Hippocampal formation (tissue), 2 donors: Measurements from ENCODE around the gene CENPN.
A peak's percentile ranks its signal among the peaks of the same experiment; 100 is the strongest.

Experiments
- DNase-seq, 2 donors: peaks; one replicate each; lab custom pipeline; 2025; lab: John Stamatoyannopoulos, UW

CENPN gene

GRCh38 chr16:80991792-80992430 is 15.1 kb upstream of the CENPN start:
- DNase-seq: no peak

DNA sequence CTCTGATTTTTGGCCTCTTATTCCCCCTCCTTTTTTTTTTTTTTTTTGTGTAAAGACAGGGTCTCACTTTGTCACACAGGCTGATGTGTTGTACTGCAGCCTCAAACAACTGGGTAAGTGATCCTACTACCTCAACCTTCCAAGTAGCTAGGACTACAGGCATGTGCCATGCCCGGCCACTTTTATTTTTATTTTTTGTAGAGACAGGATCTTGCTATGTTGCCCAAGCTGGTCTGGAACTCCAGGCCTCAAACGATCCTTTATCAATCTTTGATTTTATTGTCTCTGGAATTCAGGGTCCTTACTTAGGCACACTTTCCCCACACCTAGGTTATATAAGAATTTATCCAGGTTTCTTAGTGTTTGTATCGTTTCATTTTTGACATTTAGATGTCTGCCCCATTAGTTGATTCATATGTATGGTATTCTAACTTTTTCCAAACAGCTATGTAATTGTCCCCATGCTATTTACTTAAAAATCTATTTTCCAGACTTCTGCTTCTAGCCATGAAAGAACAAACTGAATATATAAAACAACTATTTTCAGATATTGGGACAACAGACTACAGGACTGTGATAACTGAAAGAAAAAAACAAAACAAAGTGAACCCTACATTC is 14.2 kb upstream of the CENPN start:
- DNase-seq: no peak

- peak; percentile 7 to 25 for DNase-seq
Observed at GRCh38 chr16:80993307-80993706, 13.7 kb upstream of the CENPN start.

DNA sequence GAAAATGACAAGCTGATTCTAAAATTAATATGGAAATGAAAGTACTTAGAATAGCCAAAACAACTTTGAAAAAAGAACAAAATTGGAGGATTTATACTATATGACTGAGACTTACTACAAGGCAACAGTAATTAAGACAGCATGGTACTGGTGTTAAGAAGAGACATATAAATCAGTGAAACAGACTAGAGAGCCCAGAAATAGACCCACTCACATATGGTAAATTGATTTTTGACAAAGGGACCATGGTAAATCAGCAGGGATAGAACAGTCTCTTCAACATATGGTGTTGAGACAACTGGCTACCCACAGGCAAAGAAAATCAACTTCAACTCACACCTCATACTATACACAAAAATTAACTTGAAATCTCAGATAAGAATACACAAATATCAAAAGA is 13.2 kb upstream of the CENPN start:
- DNase-seq: no peak

DNA sequence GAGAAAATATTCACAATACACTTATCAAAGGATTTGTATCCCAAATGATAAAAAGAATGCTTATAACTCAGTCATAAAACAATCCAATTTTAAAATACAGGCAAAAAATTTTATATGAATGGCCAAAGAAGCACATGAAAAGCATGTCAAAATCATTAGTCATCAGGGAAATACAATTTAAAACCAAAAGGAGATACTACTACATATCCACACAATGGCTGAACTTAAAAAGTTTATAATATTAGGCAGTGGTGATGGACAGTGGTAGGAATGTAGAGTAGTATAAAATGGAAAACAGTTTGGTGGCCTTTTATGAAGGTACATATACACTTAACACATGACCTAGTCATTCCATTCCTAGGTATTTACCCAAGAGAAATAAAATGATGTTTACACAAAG is 12.6 kb upstream of the CENPN start:
- no peak for DNase-seq

- DNase-seq: no peak
Observed at GRCh38 chr16:80996688-80997138, 10.3 kb upstream of the CENPN start.

DNA sequence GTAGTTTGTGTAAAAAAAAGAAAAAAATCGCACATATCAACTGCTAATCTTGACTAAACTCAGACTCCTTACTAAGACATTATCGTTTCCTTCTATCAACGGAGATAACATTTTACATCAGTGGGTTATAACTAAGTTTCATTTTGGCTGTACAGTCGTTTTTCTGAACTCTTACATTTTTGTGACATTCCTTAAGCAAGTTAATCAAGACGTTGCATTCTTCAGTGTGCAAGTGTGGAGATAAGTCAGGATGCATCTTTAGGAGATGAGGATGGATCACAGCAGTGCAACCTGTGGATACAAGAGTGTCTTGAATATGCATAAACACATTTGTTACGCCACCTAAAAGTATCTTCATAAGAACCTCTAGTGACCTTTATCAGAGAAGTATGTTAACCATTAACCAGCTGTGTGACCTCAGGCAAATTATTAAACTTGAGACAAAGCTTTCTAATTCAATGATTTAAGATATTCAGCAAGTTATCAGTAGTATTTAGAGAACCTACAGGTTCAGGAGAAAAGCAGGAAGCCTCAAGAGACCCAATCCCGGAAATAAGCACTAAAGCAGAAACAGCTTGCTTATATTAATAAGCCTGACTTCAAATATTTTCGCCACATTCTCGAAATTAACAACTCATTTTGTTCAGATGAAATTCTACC is 9.7 kb upstream of the CENPN start:
- no peak for DNase-seq

- no peak for DNase-seq
Observed at GRCh38 chr16:80997964-80998620, 8.9 kb upstream of the CENPN start.

- no peak for DNase-seq
Observed at GRCh38 chr16:81000873-81001272, 6.1 kb upstream of the CENPN start.

DNA sequence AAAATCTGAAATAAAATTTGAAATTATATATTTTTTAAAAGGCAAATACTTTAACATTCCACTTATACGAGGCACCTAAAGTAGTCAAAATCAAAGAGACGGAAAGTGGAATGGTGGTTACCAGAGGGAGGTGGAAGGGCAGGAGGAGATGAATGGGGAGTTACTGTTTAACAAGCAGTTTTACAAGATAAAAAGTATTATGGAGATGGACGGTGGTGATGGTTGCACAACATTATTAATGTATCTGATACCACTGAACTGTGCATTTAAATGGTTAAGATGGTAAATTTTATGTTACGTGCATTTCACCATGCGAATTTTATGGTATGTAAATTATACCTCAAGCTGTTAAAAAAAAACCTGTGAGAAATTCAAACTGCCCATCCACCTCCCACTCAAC is 5.7 kb upstream of the CENPN start:
- DNase-seq: no peak

GRCh38 chr16:81003064-81003463 is 4.0 kb upstream of the CENPN start:
- no peak for DNase-seq

DNA sequence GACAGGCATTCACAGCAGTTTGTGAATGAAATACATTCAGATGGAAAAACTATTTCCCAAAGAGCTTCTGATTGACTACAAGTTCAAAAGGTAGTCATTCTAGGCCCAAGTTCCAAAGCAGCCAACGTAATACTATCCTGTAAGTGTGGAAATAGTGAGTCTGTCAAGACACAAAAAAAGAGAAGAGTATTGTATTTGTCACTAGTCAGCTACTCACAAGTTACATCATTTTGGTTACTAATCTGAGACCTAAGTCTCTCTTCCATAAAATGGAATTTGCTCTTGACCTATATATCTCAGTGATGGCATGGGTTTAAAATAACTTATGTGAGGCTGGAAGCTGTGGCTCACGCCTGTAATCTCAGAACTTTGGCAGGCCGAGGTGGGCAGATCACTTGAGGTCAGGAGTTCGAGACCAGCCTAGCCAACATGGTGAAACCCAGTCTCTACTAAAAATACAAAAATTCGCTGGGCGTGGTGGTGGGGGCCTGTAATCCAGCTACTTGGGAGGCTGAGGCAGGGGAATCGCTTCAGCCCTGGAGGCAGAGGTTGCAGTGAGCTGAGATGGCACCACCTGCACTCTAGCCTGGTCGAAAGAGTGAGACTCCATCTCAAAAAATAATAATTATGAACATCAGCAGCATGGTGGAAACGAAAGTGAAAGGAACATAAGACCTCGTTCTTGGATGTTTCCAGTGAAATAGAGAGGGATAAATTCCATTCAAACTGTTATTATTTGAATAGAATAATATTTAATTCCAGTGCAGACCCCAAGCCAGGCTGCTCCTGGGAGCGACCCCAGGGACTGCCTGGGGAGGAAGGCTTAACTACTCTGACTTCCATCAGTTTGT is 3.2 kb upstream of the CENPN start:
- no peak for DNase-seq

GRCh38 chr16:81004646-81005353 is 2.2 kb upstream of the CENPN start:
- DNase-seq: peak in 1 of 2 donors; percentile 85

GRCh38 chr16:81005610-81006161 is 1.3 kb upstream of the CENPN start:
- no peak for DNase-seq

DNA sequence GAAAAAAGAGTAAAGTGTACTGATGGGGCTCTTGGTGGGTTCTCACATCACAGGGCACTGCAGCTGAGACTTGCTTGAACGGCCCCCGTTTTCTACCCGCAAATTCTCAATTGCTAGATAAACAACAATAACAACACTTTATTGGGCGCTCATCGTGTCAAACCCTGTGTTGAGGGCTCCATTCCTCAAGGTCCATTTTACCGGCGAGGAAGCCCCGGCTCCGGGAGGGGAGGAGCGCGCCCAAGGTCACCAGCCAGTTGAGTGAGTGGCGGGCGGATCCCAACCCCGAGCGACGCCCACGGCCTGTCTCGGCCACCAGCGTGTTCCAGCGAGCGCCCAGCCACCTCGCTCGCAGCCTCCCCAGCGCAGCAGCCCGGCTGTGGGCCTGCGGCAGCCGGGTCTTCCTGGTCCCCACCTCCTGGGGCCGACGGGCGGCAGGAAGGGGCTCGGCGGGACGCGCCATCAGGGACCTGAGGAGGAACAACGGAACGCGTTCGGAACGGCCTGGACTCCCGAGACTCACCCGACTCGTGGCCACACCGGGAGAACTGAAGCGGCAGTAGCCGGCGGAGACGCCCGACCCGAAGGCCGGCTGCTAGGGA is 702 bp upstream of the CENPN start:
- peak in 1 of 2 donors; percentile 37 for DNase-seq

- DNase-seq: no peak
Observed at GRCh38 chr16:81008505-81008789, 1.4 kb downstream of the CENPN start.

GRCh38 chr16:81012974-81013373 is 6.0 kb downstream of the CENPN start:
- no peak for DNase-seq

DNA sequence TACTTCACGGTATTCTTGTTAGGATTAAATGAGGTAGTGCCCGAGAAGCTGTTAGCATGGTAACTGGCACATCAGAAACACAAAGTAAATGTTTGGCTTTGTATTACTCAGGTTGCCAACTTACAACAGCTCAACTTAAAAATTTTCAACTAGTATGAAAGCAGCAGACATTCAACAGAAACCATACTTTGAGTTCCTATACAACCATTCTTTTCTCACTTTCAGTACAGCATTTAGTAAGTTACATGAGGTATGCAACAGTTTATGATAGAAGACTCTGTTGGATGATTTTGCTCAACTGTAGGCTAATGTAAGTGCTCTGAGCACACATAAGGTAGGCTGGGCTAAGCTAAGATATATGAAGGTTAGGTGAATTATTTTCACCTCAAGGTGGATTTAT is 7.7 kb downstream of the CENPN start:
- no peak for DNase-seq

- DNase-seq: peak; percentile 74 to 81
Observed at GRCh38 chr16:81018496-81018895, 11.5 kb downstream of the CENPN start.

DNA sequence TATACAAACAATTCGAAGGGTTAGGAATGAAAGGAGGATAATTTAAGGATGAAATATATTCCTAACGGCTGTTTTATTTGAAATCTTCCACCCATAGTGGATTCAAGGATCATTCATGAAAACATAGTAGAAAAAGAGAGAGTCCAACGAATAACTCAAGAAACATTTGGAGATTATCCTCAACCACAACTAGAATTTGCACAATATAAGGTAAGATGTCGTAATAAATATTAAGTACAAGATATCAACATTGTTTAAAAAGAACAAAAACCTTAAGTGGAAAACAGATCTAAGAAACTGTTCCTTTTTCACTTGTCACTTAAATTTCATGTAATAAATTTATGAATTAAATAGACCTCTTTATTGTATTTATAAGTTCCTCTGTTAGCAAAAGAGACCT is 19.4 kb downstream of the CENPN start:
- DNase-seq: no peak
